Gastrocnemius medialis (tissue), 4 donors: ENCODE measurements around the gene ELF5. TPM values are rescaled to one million over a fixed set of nuclear protein-coding genes. Genes with fewer than 3 reads are reported as not detected.

ENCODE experiments used
- ATAC-seq, 2 donors: fragments of 150-250 bp; one replicate each; pipeline ENCODE4 v1.9.1; 2016
- DNase-seq, 2 donors: peaks; one replicate each; pipeline ENCODE4 v3.0.0-alpha.2; 2019
- H3K27ac ChIP-seq, 4 donors: fragments of 200-600 bp; sonication (generic); 1 replicate in 1 of 4; 2 replicates in 3 of 4; pipeline ENCODE4 v1.5.1; 2016 to 2018; ENCODE audit warnings: mild to moderate bottlenecking in 2 of 4, moderate library complexity in 1 of 4
- H3K27me3 ChIP-seq, 3 donors: fragments of 200-600 bp; sonication (generic) in 2 of 3; 1 replicate in 1 of 3; 2 replicates in 2 of 3; pipeline versions ENCODE4 v1.5.1 to v1.6.0; 2016 to 2019; ENCODE audit warnings: mild to moderate bottlenecking in 1 of 3, moderate library complexity in 1 of 3
- H3K36me3 ChIP-seq, 2 donors: fragments of 200-600 bp; sonication (generic) in 1 of 2; one replicate each; pipeline ENCODE4 v1.5.1; 2017 to 2018
- H3K4me1 ChIP-seq, 2 donors: fragments of 200-600 bp; sonication (generic) in 1 of 2; one replicate each; pipeline ENCODE4 v1.5.1; 2016 to 2017; ENCODE audit warnings: mild to moderate bottlenecking in 2 of 2
- H3K4me3 ChIP-seq, 4 donors: fragments of 200-600 bp; sonication (generic) in 3 of 4; 1 replicate in 1 of 4; 2 replicates in 3 of 4; pipeline ENCODE4 v1.5.1; 2016 to 2019; ENCODE audit warnings: mild to moderate bottlenecking in 2 of 4
- H3K9me3 ChIP-seq, 3 donors: fragments of 200-600 bp; sonication (generic) in 2 of 3; 1 replicate in 1 of 3; 2 replicates in 2 of 3; pipeline ENCODE4 v1.5.1; 2016 to 2019
- CTCF ChIP-seq, 5 experiments: fragments of 450-650 bp in 3 of 5; fragments of 200-600 bp in 2 of 5; sonication (generic) in 2 of 5; IDR thresholded peaks in 4 of 5; conservative IDR thresholded peaks in 1 of 5; 1 replicate in 4 of 5; 2 replicates in 1 of 5; pipeline ENCODE4 v1.5.1; 2016 to 2019; ENCODE audit warnings: antibody characterized with exemption in 5 of 5, mild to moderate bottlenecking in 3 of 5, moderate library complexity in 3 of 5
- POLR2A ChIP-seq, 2 donors: fragments of 450-650 bp; IDR thresholded peaks; one replicate each; pipeline ENCODE4 v1.6.1; 2017; ENCODE audit warnings: antibody characterized with exemption in 2 of 2, mild to moderate bottlenecking in 2 of 2, moderate library complexity in 2 of 2
- in situ Hi-C, 4 donors: fragments of 200-750 bp; cut with MboI; loops; one replicate each; pipeline versions ENCODE4 v1.15.0 to v1.8.0; 2017; ENCODE audit warnings: low sequenced_read_pairs in 4 of 4
- intact Hi-C: fragments of 100-400 bp; cut with DNase I; formaldehyde crosslinking; loops from one replicate; pipeline ENCODE4 v1.15.1; 2023; ENCODE audit warnings: low total_unique reads
- total RNA-seq, 4 donors: library from RNA; depleted of rRNA; stranded (reverse); fragments of >200 nt; gene quantifications; one replicate each; pipeline versions ENCODE4 v1.1.0 to v1.2.3, GENCODE V29; 2016

ELF5 gene
- total RNA-seq, 4 donors from 2014 or later: not detected

- in situ Hi-C loops: no loop called here
- Histone ChIP-seq H3K4me1 (no peaks in the 10 kb centered on the region), H3K36me3 (no peaks in the 10 kb centered on the region), H3K4me3 (no peak overlapping the region), H3K9me3 (no peaks in the 10 kb centered on the region), H3K27me3 (no peaks in the 10 kb centered on the region), H3K27ac (no peak overlapping the region)
- intact Hi-C loops: no loop called here
- ATAC-seq (no peak), DNase-seq (no peak)
- TF ChIP-seq CTCF (IDR thresholded peaks at IDR 0.05 in 4 of 5, conservative IDR thresholded peaks at IDR 0.05 in 1 of 5) (no peak), POLR2A (IDR thresholded peaks at IDR 0.05) (no peak)
Measured at GRCh38 chr11:34507156-34507555, 6.4 kb downstream of the ELF5 start.

GRCh38 chr11:34505874-34506273 is 7.7 kb downstream of the ELF5 start:
- ATAC-seq: no peak
- Histone ChIP-seq H3K9me3 (no peaks in the 10 kb centered on the region), H3K4me3 (no peak overlapping the region), H3K27me3 (no peaks in the 10 kb centered on the region), H3K36me3 (no peaks in the 10 kb centered on the region), H3K4me1 (no peaks in the 10 kb centered on the region), H3K27ac (no peak overlapping the region)
- DNase-seq: no peak
- no peak for TF ChIP-seq CTCF (IDR thresholded peaks at IDR 0.05 in 4 of 5, conservative IDR thresholded peaks at IDR 0.05 in 1 of 5)
- TF ChIP-seq POLR2A (IDR thresholded peaks at IDR 0.05): no peak
- intact Hi-C loops: no loop called here
- in situ Hi-C loops: no loop called here

- no peak overlapping the region for H3K27ac ChIP-seq
- intact Hi-C loops: no loop called here
- in situ Hi-C loops: no loop called here
- H3K9me3 ChIP-seq: no peaks in the 10 kb centered on the region
- no peaks in the 10 kb centered on the region for H3K27me3 ChIP-seq
- H3K36me3 ChIP-seq: no peaks in the 10 kb centered on the region
- no peak overlapping the region for H3K4me3 ChIP-seq
- no peaks in the 10 kb centered on the region for H3K4me1 ChIP-seq
- TF ChIP-seq POLR2A (IDR thresholded peaks at IDR 0.05) (no peak), CTCF (IDR thresholded peaks at IDR 0.05 in 4 of 5, conservative IDR thresholded peaks at IDR 0.05 in 1 of 5) (no peak)
- DNase-seq (no peak), ATAC-seq (no peak)
Measured at GRCh38 chr11:34502949-34503348, 10.6 kb downstream of the ELF5 start.

- H3K27ac ChIP-seq: no peak overlapping the region
- TF ChIP-seq CTCF (IDR thresholded peaks at IDR 0.05 in 4 of 5, conservative IDR thresholded peaks at IDR 0.05 in 1 of 5) (no peak), POLR2A (IDR thresholded peaks at IDR 0.05) (no peak)
- H3K27me3 ChIP-seq: no peaks in the 10 kb centered on the region
- H3K4me3 ChIP-seq: no peak overlapping the region
- no peaks in the 10 kb centered on the region for H3K4me1 ChIP-seq
- no peak for DNase-seq
- intact Hi-C loops (no loop called here), in situ Hi-C loops (no loop called here)
- ATAC-seq: no peak
- H3K9me3 ChIP-seq: no peaks in the 10 kb centered on the region
- no peaks in the 10 kb centered on the region for H3K36me3 ChIP-seq
Measured at GRCh38 chr11:34501949-34502348, 11.6 kb downstream of the ELF5 start.

GRCh38 chr11:34501500-34501899 is 12.1 kb downstream of the ELF5 start:
- ATAC-seq: peak in 1 of 2 donors; percentile 66
- H3K27ac ChIP-seq: no peak overlapping the region
- no peaks in the 10 kb centered on the region for H3K36me3 ChIP-seq
- TF ChIP-seq POLR2A (IDR thresholded peaks at IDR 0.05) (no peak), CTCF (IDR thresholded peaks at IDR 0.05 in 4 of 5, conservative IDR thresholded peaks at IDR 0.05 in 1 of 5) (no peak)
- no peak overlapping the region for H3K4me3 ChIP-seq
- H3K4me1 ChIP-seq: no peaks in the 10 kb centered on the region
- no peaks in the 10 kb centered on the region for H3K27me3 ChIP-seq
- peak in 1 of 2 donors; percentile 25 for DNase-seq
- no peaks in the 10 kb centered on the region for H3K9me3 ChIP-seq
- in situ Hi-C loops (no loop called here), intact Hi-C loops (no loop called here)
